Activated CD8-positive, alpha-beta memory T cell treated with anti-CD3 and anti-CD28 coated beads, Interleukin-2, amount 50 U/mL, for 48 hours (primary cell): ENCODE results near the gene SMIM33.
"Not testable (repeated sequence)": the region's sequence is repeated elsewhere in the genome, so short reads cannot be mapped to it uniquely, and the experiment has no call there.

Source experiments
- DNase-seq: peaks from one replicate; pipeline ENCODE4 v3.0.0-alpha.2; 2020

The SMIM33 gene

DNA sequence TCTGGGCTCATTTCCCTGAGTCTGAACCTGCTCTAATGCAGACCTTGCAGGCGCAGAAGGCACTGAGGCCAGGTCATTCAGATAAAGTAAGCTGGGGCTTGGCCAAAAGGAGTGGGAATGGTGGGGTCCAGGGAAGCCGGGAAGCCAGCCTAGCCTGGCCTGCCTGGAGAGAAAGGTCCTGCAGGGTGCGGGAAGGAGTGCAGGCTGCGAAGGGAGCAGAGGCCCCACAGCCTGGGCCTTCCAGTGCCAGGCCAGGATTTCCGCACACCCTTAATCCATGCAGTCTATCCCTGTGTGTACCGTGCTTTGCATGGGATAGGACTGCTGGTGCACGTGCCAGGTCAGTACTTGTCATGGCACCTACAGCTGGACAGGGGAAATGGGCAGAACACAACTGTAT is 15.4 kb downstream of the SMIM33 start:
- no peak for DNase-seq

DNA sequence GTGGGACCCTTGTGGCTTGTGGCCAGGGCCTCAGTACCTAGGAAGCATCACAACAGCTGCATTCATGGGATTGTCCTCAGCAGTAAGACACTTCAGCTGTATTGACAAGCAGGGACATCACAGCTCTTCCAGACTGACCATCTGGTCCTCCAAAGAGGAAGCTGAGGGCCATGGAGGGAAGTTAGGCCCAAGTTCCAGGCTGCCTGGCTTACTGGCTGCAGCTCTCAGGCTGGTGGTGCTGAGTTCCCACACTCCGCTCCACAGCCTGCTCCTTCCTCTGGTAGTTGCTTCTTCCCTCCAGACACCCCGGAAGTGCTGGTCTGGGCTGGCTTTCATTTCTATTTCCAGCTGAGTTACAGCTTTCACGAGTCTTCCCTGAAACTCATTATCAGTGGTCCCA is 17.5 kb downstream of the SMIM33 start:
- no peak for DNase-seq

DNA sequence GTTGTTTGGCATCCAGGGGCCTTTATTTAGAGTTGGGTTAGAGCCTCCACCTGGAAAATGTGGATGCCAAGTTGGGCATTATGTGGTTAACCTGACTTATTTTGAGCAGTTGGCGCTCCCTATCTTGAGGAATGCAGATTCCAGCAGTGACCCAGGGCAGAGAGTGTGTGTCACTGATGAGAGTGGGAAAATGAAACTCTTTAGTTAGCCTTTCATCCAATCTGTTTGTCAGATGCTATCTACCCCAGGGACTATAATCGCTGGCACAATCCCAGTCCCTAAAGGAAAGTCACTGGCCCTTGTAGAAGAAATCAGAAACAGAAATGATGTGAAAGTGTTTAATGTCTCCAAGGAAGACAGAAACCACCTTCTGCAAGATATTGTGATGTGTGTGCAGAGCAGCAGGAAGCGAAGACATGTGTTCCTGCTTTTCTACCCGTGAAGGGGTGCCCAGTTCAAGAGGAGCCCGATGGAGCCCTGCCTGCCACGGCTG is 21.9 kb downstream of the SMIM33 start:
- no peak for DNase-seq

DNA sequence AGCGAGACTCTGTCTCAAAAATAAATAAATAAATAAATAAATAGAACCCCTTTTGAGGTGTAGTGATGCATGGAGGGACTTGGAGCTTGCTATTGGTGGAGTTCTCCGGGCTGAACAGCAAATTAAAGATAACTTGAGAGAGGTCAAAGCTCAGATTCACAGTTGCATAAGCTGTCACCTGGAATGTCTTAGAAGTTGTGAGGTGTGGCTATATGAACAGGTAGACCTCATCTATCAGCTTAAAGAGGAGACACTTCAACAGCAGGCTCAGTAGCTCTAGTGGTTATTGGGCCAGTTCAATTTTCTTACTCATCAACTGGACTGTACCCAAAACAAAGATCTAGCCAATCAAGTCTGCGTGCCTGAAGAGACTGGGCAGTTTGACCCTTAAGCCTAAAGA is 23.5 kb downstream of the SMIM33 start:
- no peak for DNase-seq

DNA sequence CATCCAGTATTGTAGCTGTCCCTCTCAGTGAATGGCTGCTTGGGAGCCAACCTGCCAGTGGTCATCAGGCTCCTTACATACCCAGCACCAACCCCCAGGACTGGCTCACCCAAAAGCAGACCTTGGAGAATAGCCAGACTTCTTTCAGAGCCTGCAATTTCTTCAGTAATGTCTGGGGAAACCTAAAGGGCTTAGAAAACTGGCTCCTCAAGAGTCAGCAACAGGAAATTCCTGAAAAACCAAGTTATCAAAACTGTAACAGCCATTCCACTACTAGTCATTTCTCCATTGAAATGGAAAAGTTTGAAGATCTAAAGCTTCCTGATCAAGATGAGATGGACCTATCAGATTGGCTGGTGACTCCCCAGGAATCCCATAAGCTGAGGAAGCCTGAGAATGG is 24.0 kb downstream of the SMIM33 start:
- DNase-seq = no peak

DNA sequence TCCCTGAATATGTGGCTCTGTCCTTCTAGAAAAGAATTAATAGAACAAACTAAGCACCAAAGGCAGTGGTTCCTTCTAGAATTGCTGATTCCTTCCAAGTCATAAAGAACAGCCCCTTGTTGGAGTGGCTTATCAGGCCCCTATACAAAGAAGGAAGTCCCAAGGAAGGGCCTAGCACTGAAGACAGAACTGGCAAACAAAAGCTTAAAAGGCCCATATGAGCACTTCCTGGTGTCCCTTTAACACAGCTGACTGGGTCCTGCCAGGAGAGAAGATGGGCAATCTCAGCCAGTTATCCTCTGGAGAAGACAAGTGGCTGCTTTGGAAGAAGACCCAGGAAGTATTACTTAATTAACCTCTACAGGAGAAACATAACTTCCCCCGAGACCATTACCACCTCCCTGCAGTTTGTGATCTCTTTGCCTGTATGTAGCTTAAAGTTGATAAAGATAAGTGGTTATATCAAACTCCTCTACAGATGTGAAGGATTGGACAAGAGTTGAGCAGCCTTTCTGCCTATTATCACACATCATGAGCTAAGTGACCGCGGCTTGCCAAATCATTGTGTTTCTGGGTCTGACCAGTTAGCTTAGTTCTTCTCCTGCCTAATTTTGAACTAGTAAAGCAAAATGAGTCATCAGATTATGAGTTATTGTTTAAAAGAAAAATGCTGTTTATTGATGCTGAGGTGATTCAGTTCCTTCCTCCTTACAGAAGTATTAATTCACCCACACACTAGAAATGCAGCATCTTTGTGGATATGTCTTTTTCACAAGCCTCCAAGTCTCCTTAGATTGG is 25.0 kb downstream of the SMIM33 start:
- no peak for DNase-seq

DNA sequence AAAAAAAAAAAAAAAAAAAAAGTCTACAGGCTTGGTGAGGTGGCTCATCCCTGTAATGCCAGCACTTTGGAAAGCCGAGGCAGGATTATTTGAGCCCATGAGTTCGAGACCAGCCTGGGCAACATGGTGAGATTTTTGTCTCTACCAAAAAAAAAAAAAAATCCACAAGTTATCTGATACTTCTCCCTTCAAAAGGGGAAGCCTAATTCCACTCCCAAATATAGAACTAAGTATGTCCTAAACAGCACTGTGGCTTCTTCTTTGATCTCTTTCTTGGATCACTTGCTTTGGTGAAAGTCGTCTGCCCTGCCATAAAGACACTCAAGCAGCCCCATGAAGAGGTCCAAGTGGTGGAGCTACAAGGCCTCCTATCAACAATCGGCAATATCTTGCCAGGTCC is 30.6 kb downstream of the SMIM33 start:
- no peak for DNase-seq

DNA sequence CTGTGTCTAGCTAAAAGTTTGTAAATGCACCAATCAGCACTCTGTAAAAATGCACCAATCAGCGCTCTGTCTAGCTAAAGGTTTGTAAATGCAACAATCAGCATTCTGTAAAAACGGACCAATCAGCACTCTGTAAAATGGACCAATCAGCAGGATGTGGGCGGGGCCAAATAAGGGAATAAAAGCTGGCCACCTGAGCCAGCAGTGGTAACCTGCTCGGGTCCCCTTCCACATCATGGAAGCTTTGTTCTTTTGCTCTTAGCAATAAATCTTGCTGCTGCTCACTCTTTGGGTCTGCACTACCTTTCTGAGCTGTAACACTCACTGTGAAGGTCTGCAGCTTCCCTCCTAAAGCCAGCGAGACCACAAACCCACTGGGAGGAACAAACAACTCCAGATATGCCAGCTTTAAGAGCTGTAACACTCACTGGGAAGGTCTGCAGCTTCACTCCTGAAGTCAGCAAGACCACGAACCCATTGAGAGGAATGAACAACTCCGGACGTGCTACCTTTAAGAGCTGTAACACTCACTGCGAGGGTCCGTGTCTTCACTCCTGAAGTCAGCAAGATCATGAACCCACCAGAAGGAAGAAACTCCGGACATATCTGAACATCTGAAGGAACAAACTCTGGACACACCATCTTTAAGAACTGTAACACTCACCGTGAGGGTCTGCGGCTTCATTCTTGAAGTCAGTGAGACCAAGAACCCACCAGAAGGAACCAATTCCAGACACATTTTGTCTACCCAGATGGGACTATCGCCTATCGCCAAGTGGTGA is 32.4 kb downstream of the SMIM33 start:
- not testable (repeated sequence) for DNase-seq

DNA sequence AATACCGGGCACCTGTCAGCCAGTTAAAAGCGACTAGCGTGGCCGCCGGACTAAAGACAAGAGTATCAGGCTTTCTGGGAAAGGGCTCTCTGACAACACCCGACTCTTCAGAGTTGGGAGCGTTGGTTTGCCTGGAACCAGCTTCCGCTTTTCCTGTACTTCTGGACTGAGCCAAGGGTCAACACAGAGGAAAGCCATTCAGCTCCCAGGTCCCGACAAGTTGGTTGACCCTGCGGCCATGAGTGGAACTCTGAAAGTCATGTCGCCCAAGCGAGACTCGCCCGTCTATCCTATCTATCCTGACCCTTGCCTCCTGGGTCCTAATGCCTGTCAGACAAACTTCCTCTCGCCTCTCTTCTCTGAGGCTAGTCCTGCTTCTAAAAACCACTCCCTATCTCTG is 33.1 kb downstream of the SMIM33 start:
- not testable (repeated sequence) for DNase-seq

DNA sequence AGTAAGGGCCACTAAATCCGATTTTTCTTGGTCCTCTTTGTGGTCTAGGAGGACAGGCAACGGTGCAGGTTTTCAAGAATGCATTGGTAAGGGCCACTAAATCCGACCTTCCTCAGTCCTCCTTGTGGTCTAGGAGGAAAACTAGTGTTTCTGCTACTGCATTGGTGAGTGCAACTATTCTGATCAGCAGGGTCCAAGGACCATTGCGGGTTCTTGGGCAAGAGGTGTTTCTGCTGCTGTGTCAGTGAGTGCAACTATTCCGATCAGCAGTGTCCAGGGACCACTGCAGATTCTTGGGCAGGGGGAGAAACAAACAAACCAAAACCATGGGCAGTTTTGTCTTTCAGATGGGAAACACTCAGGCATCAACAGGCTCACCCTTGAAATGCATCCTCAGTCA is 33.9 kb downstream of the SMIM33 start:
- not testable (repeated sequence) for DNase-seq

DNA sequence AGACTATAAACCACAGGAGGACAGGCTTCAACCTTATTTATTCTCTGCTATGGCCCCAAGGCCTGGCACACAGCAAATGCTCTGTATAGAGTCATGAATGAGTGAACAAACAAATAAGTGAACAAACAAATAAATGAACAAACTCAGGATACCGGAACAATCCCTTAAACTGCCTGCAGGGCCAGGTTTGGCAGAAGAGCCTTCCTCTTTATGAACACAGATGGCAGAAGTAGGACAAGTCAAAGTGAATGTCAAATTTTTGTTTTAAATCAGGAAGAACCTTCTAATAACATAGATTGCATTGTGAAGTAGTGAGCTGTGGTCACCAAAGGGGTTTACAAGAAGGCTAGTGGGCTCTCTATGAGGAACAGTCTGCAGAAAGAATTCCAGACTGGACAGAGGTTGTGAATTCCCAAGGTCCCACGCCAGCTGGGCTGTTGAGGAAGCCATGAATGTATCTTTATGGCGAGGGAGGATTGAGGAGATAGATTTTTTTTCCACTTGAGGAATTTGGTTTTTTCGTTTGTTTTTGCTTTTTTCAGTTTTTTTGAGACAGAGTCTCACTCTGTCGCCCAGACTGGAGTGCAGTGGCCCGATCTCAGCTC is 42.1 kb downstream of the SMIM33 start:
- DNase-seq = no peak

DNA sequence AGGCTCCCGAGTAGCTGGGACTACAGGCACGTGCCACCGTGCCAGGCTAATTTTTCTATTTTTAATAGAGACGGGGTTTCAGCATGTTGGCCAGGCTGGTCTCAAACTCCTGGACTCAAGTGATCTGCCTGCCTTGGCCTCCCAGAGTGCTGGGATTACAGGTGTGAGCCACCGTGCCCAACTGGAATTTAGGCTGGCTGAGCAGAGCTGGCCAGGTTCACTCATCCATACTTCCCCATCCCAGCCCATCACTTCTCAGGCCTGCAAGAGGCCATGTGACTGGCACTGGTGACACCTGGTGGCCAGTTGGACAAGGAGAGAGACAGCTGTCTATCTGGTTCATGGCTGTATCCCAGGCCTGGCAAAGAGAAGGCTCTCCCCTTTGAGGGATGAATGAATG is 42.6 kb downstream of the SMIM33 start:
- DNase-seq = peak; percentile 77

DNA sequence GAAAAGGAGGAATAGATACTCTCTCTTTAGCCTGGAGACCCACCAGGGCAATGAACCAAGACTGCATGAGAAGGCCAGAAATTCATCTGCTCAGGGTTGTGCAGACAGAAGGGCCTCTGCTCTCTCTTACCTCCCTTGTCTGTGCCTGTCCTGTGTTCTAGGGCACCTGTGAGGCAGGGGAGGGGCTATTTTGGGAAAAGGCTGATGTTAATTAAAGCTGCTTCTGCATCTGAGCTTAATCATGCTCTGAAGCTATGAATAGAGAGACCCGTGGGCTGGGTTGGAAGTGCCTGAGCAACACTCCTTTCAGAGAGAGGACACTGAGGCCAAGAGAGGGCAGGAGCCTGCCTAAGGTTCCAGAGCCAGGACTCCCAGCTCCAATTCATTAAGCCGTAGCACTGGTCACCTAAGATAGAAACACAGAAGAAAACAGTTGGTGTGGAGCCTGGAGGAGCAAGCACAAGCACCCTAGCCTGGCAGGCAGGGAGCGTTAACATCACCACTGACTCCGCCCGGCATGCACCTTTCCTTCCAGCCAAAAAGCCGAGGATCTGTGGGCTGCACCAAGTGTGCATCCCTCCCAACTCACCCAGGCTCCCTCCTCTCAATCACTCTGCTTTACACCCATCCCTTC is 43.2 kb downstream of the SMIM33 start:
- DNase-seq = no peak

DNA sequence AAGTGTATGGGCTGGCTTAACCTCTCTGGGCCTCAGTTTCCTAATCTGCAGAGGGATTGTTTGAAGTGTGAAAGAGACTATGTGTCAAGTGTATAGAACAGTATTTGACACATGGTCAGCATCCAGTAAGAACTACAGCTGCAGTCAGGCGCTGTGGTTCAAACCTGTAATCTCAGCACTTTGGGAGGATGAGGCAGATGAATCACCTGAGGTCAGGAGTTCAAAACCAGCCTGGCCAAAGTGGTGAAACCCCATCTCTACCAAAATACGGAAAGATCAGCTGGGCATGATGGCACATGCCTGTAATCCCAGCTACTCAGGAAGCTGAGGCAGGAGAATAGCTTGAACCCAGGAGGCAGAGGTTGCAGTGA is 43.7 kb downstream of the SMIM33 start:
- no peak for DNase-seq

DNA sequence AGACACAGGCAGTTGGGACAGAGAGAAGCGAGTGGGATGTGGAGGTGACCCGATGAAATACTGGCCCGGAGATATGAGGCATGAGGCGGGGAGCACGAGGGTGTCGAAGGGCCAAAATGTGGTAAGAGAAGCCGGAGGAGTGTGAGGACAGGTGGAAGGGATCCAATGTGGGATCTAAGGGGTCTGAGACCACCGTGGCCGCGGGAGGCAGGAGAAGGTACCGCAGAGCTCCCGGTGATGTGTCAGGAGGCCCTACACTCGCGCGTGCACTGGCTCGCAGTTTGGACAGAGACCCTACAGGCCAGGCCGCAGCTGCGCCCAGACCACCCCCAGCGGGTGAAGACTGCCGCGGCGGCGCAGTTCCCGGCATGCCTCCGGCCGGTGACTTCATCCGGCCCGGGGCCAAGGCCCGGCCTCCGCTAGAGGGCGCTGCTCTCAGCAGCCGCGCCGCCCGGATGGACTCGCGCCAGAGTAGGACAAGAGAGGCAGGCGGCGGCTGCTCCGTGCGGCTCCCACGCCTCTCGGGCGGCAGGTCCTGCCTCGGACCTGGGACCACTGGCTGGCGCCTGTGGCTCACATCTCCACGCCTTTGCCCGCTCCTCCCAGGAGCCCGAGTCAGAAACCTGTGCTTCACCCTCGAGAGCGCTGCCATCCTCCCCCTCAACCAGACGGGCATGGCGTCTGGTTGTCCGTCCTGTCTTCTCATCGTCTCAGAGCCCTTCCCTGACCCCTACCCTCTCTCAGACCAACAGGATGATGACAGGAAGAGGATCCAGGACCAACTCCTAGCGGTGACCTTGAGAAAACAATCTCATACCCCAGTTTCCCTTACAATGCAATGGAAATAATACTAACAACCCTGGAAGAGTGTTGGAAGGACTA is 47.1 kb downstream of the SMIM33 start:
- peak; percentile 99 for DNase-seq
